Fibroblast of upper back skin (primary cell): ENCODE measurements around the gene MYO16.

Experiments used
- DNase-seq: peaks from one replicate; pipeline ENCODE4 v3.0.0-alpha.2; 2013

Gene MYO16

DNA sequence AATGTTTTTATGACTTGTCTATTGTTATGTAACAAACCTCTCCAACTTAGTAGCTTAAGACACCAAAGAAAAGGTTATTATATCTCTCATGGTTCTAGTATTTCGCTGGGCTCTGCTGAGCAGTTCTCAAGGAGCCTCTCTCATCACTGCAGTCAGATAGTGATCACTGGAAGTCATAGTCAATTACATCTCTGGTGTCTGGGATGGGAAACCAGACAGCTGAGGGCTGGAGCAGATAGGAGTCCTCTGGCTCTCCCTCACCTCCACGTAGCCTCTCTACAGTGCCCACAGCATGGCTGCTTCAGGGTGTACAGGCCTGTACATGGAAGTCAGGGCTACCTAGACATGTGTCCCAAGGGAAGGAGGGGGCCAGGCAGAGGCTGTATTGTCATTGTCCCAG is 507.5 kb downstream of the MYO16 start:
- no peak for DNase-seq

- no peak for DNase-seq
Measured at GRCh38 chr13:109139346-109139745, 509.9 kb downstream of the MYO16 start.

DNA sequence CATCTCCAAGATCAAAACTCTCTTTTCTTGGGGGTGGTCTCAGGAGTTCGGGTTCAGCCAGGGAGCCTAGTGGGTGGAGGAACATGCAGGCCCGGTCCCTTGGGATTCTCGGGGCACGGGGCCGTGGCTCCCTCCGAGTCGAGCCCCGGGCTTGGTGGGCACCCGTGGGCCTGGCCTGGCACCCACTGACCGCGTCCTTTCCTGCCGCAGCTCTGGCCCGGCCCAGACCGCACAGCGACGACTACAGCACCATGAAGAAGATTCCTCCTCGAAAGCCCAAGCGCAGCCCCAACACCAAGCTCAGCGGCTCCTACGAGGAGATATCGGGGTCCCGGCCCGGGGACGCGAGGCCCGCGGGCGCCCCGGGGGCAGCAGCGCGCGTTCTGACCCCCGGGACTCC is 510.6 kb downstream of the MYO16 start:
- no peak for DNase-seq

DNA sequence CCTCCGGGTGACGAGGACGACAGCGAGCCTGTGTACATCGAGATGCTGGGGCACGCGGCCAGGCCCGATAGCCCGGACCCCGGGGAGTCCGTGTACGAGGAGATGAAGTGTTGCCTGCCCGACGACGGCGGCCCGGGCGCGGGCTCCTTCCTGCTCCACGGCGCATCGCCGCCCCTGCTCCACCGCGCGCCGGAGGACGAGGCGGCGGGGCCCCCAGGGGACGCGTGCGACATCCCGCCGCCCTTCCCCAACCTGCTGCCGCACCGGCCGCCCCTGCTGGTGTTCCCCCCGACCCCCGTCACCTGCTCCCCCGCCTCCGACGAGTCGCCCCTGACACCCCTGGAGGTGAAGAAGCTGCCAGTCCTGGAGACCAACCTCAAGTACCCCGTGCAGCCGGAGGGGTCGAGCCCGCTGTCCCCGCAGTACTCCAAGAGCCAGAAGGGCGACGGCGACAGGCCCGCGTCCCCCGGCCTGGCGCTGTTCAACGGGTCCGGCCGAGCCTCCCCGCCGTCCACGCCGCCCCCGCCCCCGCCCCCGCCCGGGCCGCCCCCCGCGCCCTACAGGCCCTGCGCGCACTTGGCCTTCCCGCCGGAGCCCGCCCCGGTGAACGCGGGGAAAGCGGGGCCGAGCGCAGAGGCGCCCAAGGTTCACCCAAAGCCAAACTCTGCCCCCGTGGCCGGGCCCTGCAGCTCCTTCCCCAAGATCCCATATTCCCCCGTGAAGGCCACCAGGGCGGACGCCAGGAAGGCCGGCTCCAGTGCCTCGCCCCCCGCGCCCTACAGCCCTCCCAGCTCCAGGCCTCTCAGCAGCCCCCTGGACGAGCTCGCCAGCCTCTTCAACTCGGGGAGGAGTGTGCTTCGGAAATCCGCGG is 511.3 kb downstream of the MYO16 start:
- DNase-seq, result no peak

GRCh38 chr13:109141706-109142105 is 512.3 kb downstream of the MYO16 start:
- DNase-seq, result no peak

- DNase-seq, result no peak
Measured at GRCh38 chr13:109144693-109145437, 515.5 kb downstream of the MYO16 start.

DNA sequence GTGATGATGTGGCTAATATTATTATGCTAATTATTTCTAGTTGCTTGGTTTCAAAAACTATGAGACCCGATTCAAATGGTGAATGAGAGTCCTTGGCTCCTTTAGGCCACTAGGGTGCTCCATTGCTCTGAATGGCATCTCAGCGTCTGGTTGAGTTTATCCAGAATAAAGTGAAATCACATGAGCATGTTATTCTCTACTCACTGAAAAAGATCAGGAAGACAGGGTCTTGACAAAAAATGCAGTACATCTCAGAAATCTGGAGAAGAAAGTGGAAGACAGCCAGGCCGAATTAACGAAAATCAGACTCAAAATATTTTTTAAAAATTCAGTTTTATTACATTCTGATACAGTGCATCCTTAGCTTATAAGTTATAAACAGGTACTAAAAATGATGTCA is 516.2 kb downstream of the MYO16 start:
- DNase-seq, result peak; percentile 79

GRCh38 chr13:109146393-109146792 is 517.0 kb downstream of the MYO16 start:
- DNase-seq, result no peak

GRCh38 chr13:109146912-109147647 is 517.7 kb downstream of the MYO16 start:
- DNase-seq, result peak; percentile 95

DNA sequence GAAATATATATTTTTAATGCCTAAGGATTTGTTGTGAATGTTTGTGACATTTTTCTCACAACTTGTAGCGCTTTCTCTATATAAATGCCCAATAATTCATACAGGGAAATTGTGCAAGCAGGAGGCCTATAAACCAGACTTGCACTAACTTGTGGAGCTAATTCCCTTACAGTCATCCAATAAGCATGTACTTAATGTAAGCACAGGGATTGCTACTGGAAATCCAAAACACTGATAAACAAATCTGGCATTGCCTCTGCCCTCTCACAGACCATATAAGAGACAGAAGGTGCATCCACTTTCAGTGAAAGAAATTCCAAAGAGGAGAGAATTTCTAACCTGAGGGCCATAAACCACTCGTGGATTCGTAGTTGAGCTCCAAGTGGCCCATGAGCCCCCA is 518.8 kb downstream of the MYO16 start:
- peak; percentile 66 for DNase-seq

DNA sequence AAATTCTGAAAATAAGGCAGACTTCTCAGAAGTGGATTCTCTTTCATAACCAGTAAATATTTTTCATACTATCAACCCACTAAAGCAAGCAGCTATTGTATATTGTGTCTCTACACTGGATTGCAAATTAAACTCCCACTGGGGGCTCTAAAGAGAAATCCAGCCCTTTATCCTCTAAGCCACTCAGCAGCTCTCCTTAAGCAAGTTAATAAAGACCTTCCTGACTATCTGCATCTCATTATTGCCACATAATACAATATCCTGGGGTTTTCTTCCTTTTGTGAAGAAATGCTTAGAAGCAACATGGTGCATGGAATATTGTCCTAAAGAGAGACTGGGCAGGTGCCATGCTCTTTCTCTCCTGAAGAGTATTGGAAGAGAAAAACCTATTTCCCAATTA is 521.3 kb downstream of the MYO16 start:
- no peak for DNase-seq

DNA sequence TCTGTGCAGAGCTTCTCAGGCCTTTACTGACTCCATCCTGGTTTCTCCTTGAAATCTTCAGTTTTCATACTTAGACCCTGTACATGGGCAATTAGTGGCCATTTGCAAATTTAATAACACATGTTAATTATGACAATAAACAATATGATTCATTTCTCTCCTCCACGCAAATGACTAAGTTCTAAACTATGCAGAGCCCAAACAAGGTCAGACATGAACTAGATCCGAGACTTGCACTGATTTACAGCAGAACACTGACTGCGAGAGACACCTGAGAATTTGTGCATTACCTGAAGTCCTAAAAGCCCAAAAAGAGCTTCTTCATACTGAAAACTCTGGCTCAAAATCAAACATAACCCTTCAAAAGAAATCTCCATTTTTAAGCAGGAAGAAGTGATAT is 521.8 kb downstream of the MYO16 start:
- no peak for DNase-seq

- no peak for DNase-seq
Measured at GRCh38 chr13:109151696-109152095, 522.3 kb downstream of the MYO16 start.

GRCh38 chr13:109152311-109152820 is 523.0 kb downstream of the MYO16 start:
- no peak for DNase-seq

DNA sequence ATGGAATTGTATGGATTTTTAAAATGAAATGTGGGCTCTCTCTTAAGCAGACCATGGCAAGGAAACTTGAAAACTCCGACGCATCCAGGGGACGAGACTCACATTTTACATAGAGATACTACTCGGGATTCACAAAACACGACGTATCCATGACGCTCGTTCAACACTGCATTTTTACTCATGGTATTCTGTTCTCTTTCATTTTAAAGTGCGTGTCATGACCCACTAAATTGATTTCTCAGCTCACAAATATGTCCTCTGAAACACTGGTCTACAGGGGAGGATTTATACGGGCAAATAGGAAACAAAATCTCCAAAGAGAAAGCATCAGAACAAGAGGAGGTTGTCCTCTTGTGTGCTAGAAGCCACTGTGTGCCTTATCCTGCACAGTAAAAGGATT is 523.5 kb downstream of the MYO16 start:
- no peak for DNase-seq

GRCh38 chr13:109154146-109154545 is 524.7 kb downstream of the MYO16 start:
- no peak for DNase-seq

GRCh38 chr13:109154546-109154945 is 525.1 kb downstream of the MYO16 start:
- DNase-seq, result peak; percentile 64

- peak; percentile 93 for DNase-seq
Measured at GRCh38 chr13:109154966-109155761, 525.8 kb downstream of the MYO16 start.

DNA sequence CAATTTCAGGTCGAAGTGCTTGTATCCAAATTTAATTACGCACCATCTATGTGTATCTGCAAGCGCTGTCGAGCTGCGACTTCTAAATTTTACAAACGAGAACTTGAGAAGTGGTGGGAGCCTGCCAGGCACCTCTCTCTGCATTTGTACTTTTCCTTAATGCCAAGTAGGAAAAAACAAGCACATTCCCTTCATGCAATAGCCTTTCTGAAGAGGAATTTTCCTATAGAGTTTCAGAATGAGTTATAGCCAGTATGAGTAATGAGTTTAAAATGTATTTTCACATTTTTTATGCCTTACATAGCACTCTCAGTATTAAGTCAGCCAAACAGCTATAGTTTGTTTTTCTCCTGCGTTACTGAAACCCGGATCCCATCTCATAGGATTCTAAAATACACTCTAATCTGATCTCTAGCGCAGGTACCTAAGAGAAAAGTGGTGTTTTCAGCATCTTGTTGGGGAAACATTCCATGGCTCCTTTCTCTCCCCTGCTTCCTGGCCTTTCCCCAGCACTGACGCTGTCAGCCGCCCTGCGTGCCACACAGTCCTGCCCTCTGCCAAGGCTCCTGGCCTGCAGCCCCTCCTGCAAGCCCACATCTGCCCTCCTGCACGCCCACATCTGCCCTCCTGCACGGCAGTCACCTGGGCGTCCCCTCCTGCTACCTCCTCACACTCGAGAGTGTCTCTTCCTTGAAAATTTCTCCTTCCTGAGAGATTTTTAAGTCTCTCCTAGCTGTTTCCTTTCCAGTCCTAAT is 526.9 kb downstream of the MYO16 start:
- peak; percentile 91 for DNase-seq

DNA sequence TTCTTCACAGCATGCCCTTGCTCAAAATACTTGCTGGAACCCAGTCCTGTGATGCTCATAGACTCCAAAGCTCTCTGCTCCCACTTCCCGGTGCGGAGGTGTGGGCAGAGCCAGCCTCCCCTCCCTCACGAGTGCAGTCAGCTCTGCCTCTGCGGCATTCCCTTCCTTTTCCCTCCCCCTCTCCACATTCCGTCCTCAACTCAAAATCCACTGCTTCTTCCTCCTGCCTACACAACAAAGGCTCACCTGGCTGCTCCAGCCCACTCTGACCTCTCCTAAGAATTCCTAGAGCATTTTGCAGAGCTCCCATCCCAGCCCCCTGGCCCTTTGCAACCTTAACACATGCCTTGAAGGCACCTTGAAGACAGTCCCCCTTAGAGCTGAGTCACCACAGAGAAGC is 527.9 kb downstream of the MYO16 start:
- no peak for DNase-seq

DNA sequence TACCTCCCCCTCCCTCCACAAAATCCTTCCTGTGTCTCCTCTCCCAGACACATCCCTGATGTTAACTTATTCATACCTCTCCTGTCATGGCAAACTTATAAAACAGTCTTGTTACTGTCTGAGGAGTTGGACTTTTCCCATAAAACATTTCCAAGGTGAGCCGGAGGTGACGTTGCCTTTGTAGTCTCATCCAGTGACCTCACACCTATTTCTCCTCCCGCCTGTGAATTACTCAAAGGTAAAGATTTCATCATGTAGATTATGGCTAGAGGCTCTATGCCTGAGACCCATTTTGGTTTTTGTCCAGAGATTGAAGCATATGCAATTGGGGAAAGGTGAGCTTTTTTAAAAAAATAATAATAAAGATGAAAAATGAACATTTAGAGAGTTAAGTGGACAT is 529.0 kb downstream of the MYO16 start:
- DNase-seq, result no peak
